Osteocyte (in vitro differentiated cells): Measurements from ENCODE around the gene AMOTL1. TPM values are rescaled to one million over a fixed set of nuclear protein-coding genes. Genes with fewer than 3 reads are reported as not detected.

Experiments
- DNase-seq: peaks from one replicate; pipeline ENCODE4 v3.0.0; 2021; ENCODE audit warnings: mixed read lengths; ENCODE audit not compliant: unreplicated experiment; ENCODE audit errors: extremely low spot score
- H3K27ac Mint-ChIP-seq: one replicate; pipeline ENCODE4 v1.8.0; 2021; ENCODE audit warnings: mild to moderate bottlenecking, mixed read lengths; ENCODE audit not compliant: unreplicated experiment
- H3K27me3 Mint-ChIP-seq: one replicate; pipeline ENCODE4 v1.8.0; 2021; ENCODE audit warnings: mixed read lengths; ENCODE audit not compliant: unreplicated experiment
- H3K36me3 Mint-ChIP-seq: one replicate; pipeline ENCODE4 v1.8.0; 2021; ENCODE audit warnings: mixed read lengths; ENCODE audit not compliant: unreplicated experiment
- H3K4me1 Mint-ChIP-seq: one replicate; pipeline ENCODE4 v1.8.0; 2021; ENCODE audit warnings: mixed read lengths; ENCODE audit not compliant: unreplicated experiment
- H3K4me3 Mint-ChIP-seq: one replicate; pipeline ENCODE4 v1.8.0; 2021; ENCODE audit warnings: mild to moderate bottlenecking, moderate library complexity, mixed read lengths; ENCODE audit not compliant: unreplicated experiment
- H3K9me3 Mint-ChIP-seq: one replicate; pipeline ENCODE4 v1.8.0; 2021; ENCODE audit warnings: mixed read lengths; ENCODE audit not compliant: unreplicated experiment
- CTCF ChIP-seq: fragments of 200-600 bp; sonication (generic); IDR thresholded peaks from 2 replicates; pipeline ENCODE4 v1.5.0; 2021; ENCODE audit warnings: antibody characterized with exemption, mild to moderate bottlenecking, moderate library complexity
- total RNA-seq: library from RNA; stranded (reverse); gene quantifications from 2 replicates; pipeline ENCODE4 v1.2.1, GENCODE V29; 2021

Gene AMOTL1
- total RNA-seq, 1 donor from 2014 or later = 66.6 TPM

DNA sequence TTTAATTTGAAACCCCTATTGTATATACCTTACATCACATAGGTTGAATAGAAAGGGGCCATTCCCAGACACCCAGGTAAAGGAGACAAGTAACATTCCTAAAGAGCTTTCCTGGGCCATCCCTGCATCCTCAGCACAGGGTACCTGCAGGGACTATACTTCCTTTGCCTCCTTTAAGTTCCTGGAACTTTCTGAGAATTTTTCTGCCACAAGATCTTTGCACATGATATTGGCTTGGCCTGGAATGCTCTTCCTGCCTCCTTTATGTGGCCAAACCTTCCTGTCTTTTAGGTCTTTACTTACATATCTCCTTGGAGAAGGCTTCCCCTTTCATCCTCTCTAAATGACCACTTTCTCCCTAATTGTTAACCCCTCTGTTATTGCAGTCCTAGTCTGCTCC lies 7.9 kb upstream of the AMOTL1 start:
- no peak overlapping the region for H3K27ac Mint-ChIP-seq
- no peak overlapping the region for H3K4me3 Mint-ChIP-seq

GRCh38 chr11:94762208-94762607 lies 5.9 kb upstream of the AMOTL1 start:
- Mint-ChIP-seq H3K4me3 (no peak overlapping the region), H3K27me3 (no peaks in the 10 kb centered on the region), H3K36me3 (no peaks in the 10 kb centered on the region), H3K27ac (no peak overlapping the region), H3K9me3 (no peaks in the 10 kb centered on the region), H3K4me1 (peaks cover 19% of the 10 kb centered on the region)
- DNase-seq = no peak
- TF ChIP-seq CTCF = peak; percentile 49

More for the DNA sequence above, 7.9 kb upstream of the AMOTL1 start:
- no peaks in the 10 kb centered on the region for H3K9me3 Mint-ChIP-seq
- no peak for TF ChIP-seq CTCF
- H3K36me3 Mint-ChIP-seq = no peaks in the 10 kb centered on the region
- no peaks in the 10 kb centered on the region for H3K27me3 Mint-ChIP-seq
- DNase-seq = no peak
- peaks cover 19% of the 10 kb centered on the region for H3K4me1 Mint-ChIP-seq

- no peak overlapping the region for H3K27ac Mint-ChIP-seq
- no peaks in the 10 kb centered on the region for H3K27me3 Mint-ChIP-seq
- peaks cover 22% of the 10 kb centered on the region for H3K4me1 Mint-ChIP-seq
- no peaks in the 10 kb centered on the region for H3K9me3 Mint-ChIP-seq
- H3K36me3 Mint-ChIP-seq = no peaks in the 10 kb centered on the region
- no peak overlapping the region for H3K4me3 Mint-ChIP-seq
- no peak for DNase-seq
- no peak for TF ChIP-seq CTCF
Observed at GRCh38 chr11:94762995-94763394, 5.2 kb upstream of the AMOTL1 start.

DNA sequence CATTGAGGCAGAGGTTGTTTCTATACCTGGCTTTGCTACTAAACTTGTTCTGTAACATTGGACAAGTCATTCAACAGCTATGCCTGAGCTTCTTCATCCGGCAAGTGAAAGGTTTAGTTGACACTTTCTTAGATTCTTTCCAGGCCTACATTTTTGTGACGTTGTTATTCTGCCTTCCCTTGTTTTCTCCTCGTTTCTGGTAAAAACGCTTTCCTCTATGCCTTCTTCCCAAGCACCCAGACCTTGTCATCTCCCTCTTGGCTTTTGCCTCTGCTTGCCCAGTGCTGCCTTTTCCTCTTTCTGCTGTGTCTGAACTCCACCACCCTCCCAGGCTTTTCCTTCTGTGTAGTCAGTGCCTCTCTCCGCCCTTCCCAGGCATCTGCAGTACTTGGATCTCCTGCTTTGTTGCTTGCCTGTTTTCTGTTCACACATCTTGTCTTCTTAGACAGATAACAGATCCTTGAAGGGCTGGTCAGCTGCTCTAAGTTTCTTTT lies 1.4 kb upstream of the AMOTL1 start:
- Mint-ChIP-seq H3K36me3 (no peaks in the 10 kb centered on the region), H3K4me3 (no peak overlapping the region), H3K9me3 (no peaks in the 10 kb centered on the region), H3K27ac (no peak overlapping the region), H3K4me1 (peaks cover 35% of the 10 kb centered on the region), H3K27me3 (no peaks in the 10 kb centered on the region)
- no peak for DNase-seq
- TF ChIP-seq CTCF = no peak

GRCh38 chr11:94767291-94767690 lies 865 bp upstream of the AMOTL1 start:
- no peak for TF ChIP-seq CTCF

More at GRCh38 chr11:94767291-94767690, 865 bp upstream of the AMOTL1 start:
- peaks cover 4% of the 10 kb centered on the region for H3K36me3 Mint-ChIP-seq
- no peak overlapping the region for H3K27ac Mint-ChIP-seq
- H3K4me1 Mint-ChIP-seq = peaks cover 32% of the 10 kb centered on the region
- DNase-seq = no peak
- H3K9me3 Mint-ChIP-seq = no peaks in the 10 kb centered on the region
- peak overlapping the region; percentile 91 for H3K4me3 Mint-ChIP-seq
- H3K27me3 Mint-ChIP-seq = no peaks in the 10 kb centered on the region
